Measurements from ENCODE around the gene C9orf78.

C9orf78 gene

DNA sequence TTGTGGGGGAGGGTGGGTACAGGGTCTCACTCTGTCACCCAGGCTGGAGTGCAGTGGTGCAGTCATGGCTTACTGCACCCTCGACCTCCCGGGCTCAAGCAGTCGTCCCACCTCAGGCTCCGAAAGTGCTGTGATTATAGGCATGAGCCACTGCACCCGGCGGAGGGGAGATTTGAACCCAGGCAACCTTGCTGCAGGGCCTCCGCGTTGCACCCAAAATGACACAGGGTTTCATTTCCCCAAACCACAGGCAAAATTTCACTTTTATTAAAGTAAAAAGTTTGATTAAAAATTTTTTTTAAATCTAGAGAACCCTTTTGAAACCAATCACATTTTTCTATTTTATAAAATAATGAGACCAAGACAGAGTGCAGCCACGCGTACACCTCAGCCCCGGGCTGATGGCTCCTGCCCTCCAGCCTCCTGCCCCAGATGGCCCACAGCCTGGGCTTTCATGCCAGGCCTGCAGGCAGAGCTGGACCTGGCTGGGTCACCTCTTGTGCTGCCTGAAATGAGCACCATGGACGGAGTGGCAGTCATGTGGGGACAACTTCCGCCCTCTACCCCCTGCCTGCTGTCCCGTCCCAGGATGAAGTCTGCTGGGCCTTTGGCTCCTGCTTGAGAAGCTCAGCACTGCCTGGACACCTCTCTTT lies 30.7 kb upstream of the C9orf78 start:
- no peak overlapping the region for H3K4me3 ChIP-seq (ENCODE audit: low read length)
- H3K4me1 ChIP-seq (ENCODE audit: insufficient read depth, low read length), result no peaks in the 10 kb centered on the region
- no peak overlapping the region for H3K27ac ChIP-seq (ENCODE audit: low read depth, low read length)
- no peaks in the 10 kb centered on the region for H3K27me3 ChIP-seq (ENCODE audit: insufficient read depth, low read length)
- H3K9ac ChIP-seq (ENCODE audit: low read depth, low read length), result no peak overlapping the region
- H3K9me3 ChIP-seq (ENCODE audit: insufficient read depth, low read depth, low read length), result no peaks in the 10 kb centered on the region
- peaks cover 8% of the 10 kb centered on the region; the same call in 1 of the 2 replicates for H3K36me3 ChIP-seq (ENCODE audit: insufficient read depth, low read length)
- WGBS, result 81% methylated on average over 14 of the region's 14 CpGs

DNA sequence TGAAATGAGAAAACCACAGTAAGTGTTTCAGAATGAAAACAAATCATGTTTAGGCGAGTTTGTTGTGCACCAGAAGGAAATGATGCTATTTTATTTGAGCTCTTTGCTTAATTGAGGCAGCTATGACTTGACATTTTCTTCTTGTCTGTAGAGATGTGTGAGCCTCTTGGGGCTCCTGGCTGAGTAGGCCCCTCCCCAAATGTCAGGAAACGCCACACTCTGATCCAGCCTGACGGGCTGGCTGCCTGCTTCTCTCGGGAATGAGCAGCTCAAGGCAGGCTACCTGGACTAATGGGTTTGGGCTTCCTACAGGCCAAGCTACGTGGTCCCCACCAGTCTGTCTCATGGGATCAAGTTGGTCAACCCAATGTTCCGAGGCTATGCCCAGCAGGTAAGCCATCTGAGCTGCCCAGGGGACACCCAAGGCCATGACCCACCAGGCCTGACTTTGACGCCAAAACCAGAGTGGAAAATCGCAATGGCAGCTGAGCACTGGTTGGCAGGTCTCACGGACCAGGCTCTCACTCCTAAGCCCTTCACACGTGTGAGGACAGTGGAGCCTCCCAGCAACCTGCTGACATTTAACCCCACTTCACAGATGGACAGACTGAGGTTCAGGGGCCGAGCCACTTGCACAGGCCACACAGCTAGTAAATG lies 30.0 kb upstream of the C9orf78 start:
- Histone ChIP-seq H3K27me3 (ENCODE audit: insufficient read depth, low read length) (no peaks in the 10 kb centered on the region), H3K27ac (ENCODE audit: low read depth, low read length) (no peak overlapping the region), H3K4me1 (ENCODE audit: insufficient read depth, low read length) (no peaks in the 10 kb centered on the region), H3K9me3 (ENCODE audit: insufficient read depth, low read depth, low read length) (no peaks in the 10 kb centered on the region), H3K36me3 (ENCODE audit: insufficient read depth, low read length) (peaks cover 8% of the 10 kb centered on the region; the same call in 1 of the 2 replicates), H3K4me3 (ENCODE audit: low read length) (no peak overlapping the region), H3K9ac (ENCODE audit: low read depth, low read length) (no peak overlapping the region)
- 62% methylated on average over 11 of the region's 11 CpGs for whole genome bisulfite sequencing

DNA sequence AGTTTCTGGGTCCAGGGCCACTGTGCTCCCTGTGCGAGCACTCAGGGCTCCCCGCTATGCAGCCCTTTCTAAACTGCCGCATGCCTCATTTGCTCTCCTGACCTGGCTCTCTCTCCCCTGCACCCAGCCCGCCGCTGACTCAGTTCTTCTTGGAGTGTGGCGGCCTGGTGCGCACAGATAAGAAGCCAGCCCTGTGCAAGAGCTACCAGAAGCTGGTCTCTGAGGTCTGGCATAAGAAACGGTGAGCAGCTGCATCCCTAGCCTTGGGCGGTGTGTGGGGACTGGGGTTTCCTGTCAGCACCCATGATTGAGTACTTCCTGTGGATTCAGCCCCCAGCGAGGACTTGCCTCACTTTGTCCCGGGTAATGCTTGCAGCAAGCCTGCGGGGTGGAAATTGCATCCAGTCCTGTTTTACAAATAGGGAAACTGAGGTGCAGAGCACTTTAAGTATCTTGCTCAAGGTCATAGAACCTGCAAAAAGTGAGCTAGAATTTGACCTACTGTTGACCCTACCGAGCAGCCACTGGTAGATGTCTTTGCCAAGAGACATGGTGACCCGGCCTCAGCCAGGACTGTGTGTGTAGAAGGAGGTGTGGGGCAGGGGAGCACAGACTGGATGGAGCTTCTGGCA lies 28.1 kb upstream of the C9orf78 start:
- Histone ChIP-seq H3K4me1 (ENCODE audit: insufficient read depth, low read length) (no peaks in the 10 kb centered on the region), H3K9ac (ENCODE audit: low read depth, low read length) (no peak overlapping the region), H3K36me3 (ENCODE audit: insufficient read depth, low read length) (peaks cover 8% of the 10 kb centered on the region; the same call in 1 of the 2 replicates), H3K4me3 (ENCODE audit: low read length) (no peak overlapping the region), H3K9me3 (ENCODE audit: insufficient read depth, low read depth, low read length) (no peaks in the 10 kb centered on the region), H3K27me3 (ENCODE audit: insufficient read depth, low read length) (no peaks in the 10 kb centered on the region), H3K27ac (ENCODE audit: low read depth, low read length) (no peak overlapping the region)
- 87% methylated on average over 14 of the region's 14 CpGs for WGBS

DNA sequence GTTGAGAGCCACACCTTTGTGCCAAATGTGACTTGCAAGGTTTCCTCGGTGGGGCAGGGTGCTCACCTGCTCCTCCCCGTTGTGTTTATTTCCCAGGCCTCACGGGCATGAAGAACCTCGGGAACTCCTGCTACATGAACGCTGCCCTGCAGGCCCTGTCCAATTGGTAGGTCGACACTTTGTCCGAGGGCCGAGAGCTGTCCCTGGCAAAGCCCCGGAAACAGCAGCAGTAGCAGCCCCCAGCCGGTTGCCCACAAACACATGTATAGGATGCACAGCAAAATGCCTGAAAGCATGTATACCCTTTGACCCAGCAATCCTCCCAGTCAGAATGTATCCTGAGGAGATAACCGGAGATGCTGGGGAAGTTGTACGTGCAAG lies 26.4 kb upstream of the C9orf78 start:
- no peaks in the 10 kb centered on the region for H3K4me1 ChIP-seq (ENCODE audit: insufficient read depth, low read length)
- no peak overlapping the region for H3K27ac ChIP-seq (ENCODE audit: low read depth, low read length)
- no peaks in the 10 kb centered on the region for H3K27me3 ChIP-seq (ENCODE audit: insufficient read depth, low read length)
- H3K36me3 ChIP-seq (ENCODE audit: insufficient read depth, low read length), result peaks cover 8% of the 10 kb centered on the region; the same call in 1 of the 2 replicates
- H3K9me3 ChIP-seq (ENCODE audit: insufficient read depth, low read depth, low read length), result no peaks in the 10 kb centered on the region
- WGBS, result 86% methylated on average over 12 of the region's 12 CpGs
- no peak overlapping the region for H3K9ac ChIP-seq (ENCODE audit: low read depth, low read length)
- no peak overlapping the region for H3K4me3 ChIP-seq (ENCODE audit: low read length)

DNA sequence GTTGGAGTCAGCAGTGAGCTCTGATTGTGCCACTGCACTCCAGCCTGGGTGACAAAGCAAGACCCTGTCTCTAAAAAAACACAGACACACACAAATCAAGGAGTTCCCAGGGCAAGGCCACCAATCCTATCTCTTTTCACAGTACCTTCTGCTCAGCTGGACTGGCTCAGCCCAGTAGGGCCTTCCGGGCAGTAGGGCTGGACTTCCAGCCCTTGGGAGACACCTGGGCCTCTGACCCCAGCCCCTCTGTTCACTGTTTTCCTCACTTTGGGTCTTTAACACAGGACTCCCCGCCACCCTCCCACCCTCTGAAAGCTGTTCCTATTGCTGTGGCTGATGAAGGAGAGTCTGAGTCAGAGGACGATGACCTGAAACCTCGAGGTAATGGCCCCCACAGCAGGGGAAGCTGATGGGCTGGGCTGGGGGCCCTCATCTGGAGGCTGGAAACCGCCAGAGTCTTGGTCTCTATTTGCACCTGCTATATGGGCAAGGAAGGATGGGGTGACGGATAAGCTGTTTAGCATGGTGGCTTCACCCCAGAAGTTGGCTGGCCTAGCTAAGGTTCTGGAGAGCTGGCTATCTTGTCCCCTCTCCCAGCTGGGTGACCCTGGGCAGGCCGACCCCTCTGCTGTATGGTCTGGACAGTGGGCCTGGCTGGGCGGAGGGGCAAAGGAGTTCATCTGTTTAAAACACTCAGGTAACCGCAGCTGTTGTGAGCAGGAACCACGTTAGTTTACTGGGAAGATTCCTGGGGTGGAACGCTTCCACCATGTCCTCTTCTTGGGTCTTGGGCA lies 25.8 kb upstream of the C9orf78 start:
- Histone ChIP-seq H3K4me1 (ENCODE audit: insufficient read depth, low read length) (no peaks in the 10 kb centered on the region), H3K9me3 (ENCODE audit: insufficient read depth, low read depth, low read length) (no peaks in the 10 kb centered on the region), H3K36me3 (ENCODE audit: insufficient read depth, low read length) (peaks cover 8% of the 10 kb centered on the region; the same call in 1 of the 2 replicates), H3K9ac (ENCODE audit: low read depth, low read length) (no peak overlapping the region), H3K27me3 (ENCODE audit: insufficient read depth, low read length) (no peaks in the 10 kb centered on the region), H3K27ac (ENCODE audit: low read depth, low read length) (no peak overlapping the region), H3K4me3 (ENCODE audit: low read length) (no peak overlapping the region)
- 73% methylated on average over 11 of the region's 11 CpGs for WGBS

DNA sequence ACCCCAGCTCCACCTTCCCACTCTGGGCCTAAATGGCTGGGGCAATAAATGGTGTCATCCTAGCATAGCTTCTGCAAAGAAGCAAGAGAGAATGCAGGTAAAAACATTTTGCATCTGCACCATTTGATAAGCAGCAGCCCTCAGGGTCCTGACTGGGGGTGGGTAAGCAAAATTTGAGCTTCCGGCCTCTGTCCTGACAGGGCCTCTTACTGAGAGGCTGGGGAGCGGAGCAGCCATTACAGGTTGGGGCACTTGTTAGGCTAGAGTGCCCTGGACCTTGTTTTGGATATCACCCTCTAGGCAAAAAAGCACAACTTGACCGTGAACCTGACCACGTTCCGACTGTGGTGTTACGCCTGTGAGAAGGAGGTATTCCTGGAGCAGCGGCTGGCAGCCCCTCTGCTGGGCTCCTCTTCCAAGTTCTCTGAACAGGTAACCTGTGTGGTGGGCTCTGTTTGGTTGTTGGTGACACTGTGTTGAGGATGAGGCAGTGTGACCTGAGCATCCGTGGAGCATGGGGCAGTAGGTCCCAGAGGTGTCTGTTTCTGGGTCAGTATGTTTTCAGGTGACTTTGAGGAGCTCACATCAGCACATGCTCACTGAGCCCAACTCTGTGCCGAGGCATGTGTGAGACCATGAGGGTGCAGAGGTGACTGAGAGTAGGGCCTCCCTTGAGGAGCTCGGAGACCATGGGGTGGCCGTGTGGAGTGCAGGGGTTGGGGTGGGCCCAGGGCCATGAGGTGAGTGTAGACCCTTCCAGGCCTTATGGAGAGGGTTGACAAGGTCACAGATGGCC lies 23.3 kb upstream of the C9orf78 start:
- Histone ChIP-seq H3K9ac (ENCODE audit: low read depth, low read length) (no peak overlapping the region), H3K27ac (ENCODE audit: low read depth, low read length) (no peak overlapping the region), H3K9me3 (ENCODE audit: insufficient read depth, low read depth, low read length) (no peaks in the 10 kb centered on the region), H3K27me3 (ENCODE audit: insufficient read depth, low read length) (no peaks in the 10 kb centered on the region), H3K4me1 (ENCODE audit: insufficient read depth, low read length) (no peaks in the 10 kb centered on the region), H3K4me3 (ENCODE audit: low read length) (no peak overlapping the region), H3K36me3 (ENCODE audit: insufficient read depth, low read length) (peaks cover 25% of the 10 kb centered on the region)
- WGBS, result 86% methylated on average over 11 of the region's 11 CpGs

DNA sequence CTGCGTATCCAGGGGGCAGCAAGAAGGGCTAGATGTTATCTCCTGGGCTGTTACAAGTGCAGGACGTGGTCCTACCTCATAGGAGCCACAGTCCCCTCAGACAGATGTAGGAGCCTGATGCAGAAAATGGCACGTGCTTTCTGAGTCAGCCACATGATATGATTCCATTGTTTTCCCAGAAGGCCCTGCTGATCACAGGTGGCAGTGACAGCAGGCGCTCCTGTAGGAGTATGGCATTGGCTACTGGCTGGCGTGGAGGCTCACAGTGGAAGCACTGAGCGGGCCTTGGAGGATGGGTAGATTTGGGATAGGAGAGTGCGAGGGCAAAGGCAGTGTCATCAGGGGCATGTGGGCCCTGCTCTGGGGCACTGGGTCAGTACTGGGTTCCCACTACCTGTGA lies 22.1 kb upstream of the C9orf78 start:
- H3K9me3 ChIP-seq (ENCODE audit: insufficient read depth, low read depth, low read length), result no peaks in the 10 kb centered on the region
- no peak overlapping the region for H3K9ac ChIP-seq (ENCODE audit: low read depth, low read length)
- H3K4me3 ChIP-seq (ENCODE audit: low read length), result no peak overlapping the region
- no peak overlapping the region for H3K27ac ChIP-seq (ENCODE audit: low read depth, low read length)
- 89% methylated on average over 7 of the region's 7 CpGs for WGBS
- H3K4me1 ChIP-seq (ENCODE audit: insufficient read depth, low read length), result no peaks in the 10 kb centered on the region
- no peaks in the 10 kb centered on the region for H3K27me3 ChIP-seq (ENCODE audit: insufficient read depth, low read length)
- peaks cover 33% of the 10 kb centered on the region for H3K36me3 ChIP-seq (ENCODE audit: insufficient read depth, low read length)

DNA sequence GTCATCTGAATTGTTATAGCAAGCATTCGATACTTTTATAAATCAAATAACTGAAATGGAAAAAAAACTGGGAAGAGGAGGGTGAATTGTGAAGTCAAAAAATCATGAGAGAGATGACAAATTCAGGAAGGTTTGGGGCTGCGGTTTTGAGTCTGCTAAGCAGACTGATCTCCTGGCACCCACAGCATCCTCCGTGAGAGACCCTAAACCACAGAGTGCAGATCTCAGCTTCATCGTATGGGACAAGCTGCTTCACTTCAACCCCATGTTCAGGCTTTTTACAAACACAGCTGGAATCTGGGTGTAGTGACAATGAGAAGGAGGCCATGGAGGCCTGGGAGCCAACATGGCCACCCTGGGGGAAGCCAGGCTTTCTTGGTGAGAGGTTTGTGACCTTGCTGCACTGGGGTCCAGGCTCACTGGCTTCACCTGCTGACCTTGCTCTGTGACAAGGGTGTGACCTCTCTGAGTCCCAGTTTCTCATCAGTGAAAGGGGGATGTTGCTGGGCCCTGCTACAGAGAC lies 19.6 kb upstream of the C9orf78 start:
- peaks cover 33% of the 10 kb centered on the region for H3K36me3 ChIP-seq (ENCODE audit: insufficient read depth, low read length)
- 98% methylated on average over 3 of the region's 4 CpGs for WGBS
- no peaks in the 10 kb centered on the region for H3K4me1 ChIP-seq (ENCODE audit: insufficient read depth, low read length)
- no peak overlapping the region for H3K4me3 ChIP-seq (ENCODE audit: low read length)
- H3K27me3 ChIP-seq (ENCODE audit: insufficient read depth, low read length), result no peaks in the 10 kb centered on the region
- H3K9ac ChIP-seq (ENCODE audit: low read depth, low read length), result no peak overlapping the region
- no peaks in the 10 kb centered on the region for H3K9me3 ChIP-seq (ENCODE audit: insufficient read depth, low read depth, low read length)
- no peak overlapping the region for H3K27ac ChIP-seq (ENCODE audit: low read depth, low read length)

DNA sequence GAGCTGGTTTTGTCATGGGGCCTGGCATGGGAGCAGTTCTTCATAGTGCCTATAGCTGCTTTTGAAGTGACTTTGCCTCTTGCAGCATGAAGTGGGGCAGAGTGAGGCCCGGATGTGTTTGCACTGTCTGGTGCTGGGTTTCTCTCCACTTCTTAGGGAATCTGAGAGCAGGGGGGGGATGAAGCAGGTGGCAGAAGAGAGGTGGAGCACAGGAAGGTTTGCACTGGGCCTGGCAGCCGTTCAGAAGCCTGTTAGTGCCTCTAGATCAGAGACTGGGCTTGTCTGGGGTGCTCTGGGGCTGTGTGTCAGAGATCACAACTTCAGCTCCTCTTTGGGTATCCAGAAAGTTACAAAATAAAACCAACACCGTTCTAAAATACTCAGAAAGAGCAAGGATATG lies 18.5 kb upstream of the C9orf78 start:
- no peak overlapping the region for H3K9ac ChIP-seq (ENCODE audit: low read depth, low read length)
- no peak overlapping the region for H3K4me3 ChIP-seq (ENCODE audit: low read length)
- H3K36me3 ChIP-seq (ENCODE audit: insufficient read depth, low read length), result peaks cover 33% of the 10 kb centered on the region
- H3K27me3 ChIP-seq (ENCODE audit: insufficient read depth, low read length), result no peaks in the 10 kb centered on the region
- H3K9me3 ChIP-seq (ENCODE audit: insufficient read depth, low read depth, low read length), result no peaks in the 10 kb centered on the region
- no peaks in the 10 kb centered on the region for H3K4me1 ChIP-seq (ENCODE audit: insufficient read depth, low read length)
- H3K27ac ChIP-seq (ENCODE audit: low read depth, low read length), result no peak overlapping the region
- WGBS, result 58% methylated on average over 3 of the region's 3 CpGs

DNA sequence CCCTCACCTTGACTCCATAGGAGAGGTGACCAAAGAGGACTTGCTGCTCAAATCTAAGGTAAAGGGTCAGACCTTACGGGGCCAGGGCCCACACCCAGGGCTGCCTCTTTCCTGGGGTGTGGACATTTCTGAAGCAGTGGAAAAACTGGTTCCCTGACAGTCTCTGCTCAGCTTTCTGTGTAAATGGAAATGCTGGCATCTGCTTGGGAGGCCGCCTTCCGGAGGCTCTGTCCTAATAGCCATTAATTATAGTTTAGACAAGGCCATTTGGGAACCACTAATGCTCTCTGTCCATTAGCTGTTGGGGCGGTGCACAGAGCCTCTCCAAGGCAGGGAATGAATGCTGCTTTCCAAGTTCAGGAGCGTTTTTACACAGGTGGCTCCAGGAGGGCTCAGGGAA lies 17.5 kb upstream of the C9orf78 start:
- Histone ChIP-seq H3K4me1 (ENCODE audit: insufficient read depth, low read length) (no peaks in the 10 kb centered on the region), H3K36me3 (ENCODE audit: insufficient read depth, low read length) (peaks cover 33% of the 10 kb centered on the region), H3K9me3 (ENCODE audit: insufficient read depth, low read depth, low read length) (no peaks in the 10 kb centered on the region), H3K9ac (ENCODE audit: low read depth, low read length) (no peak overlapping the region), H3K27ac (ENCODE audit: low read depth, low read length) (no peak overlapping the region), H3K4me3 (ENCODE audit: low read length) (no peak overlapping the region), H3K27me3 (ENCODE audit: insufficient read depth, low read length) (no peaks in the 10 kb centered on the region)
- 81% methylated on average over 5 of the region's 5 CpGs for WGBS
